ENCODE data around the gene CELF4.

Gene CELF4

DNA sequence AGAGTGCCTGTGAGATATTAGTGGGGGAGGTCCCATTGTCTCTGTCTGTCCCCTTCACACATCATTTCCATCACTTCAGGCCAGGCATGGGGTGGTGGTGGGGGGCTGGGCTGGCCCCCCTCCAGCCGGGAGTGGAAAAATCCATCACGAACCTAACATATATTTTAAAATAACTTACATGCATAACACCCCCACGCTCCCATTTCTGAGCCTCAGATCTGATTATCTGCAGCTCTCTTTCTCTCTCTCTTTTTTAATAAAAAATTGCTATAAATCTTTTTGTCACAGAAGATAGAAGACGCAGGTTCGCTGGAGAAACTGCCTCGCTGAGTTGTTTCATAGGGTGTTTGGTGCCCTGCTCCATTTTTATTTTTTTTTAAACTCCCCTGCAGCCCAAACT is 159.8 kb downstream of the CELF4 start:
- no peak for DNase-seq

DNA sequence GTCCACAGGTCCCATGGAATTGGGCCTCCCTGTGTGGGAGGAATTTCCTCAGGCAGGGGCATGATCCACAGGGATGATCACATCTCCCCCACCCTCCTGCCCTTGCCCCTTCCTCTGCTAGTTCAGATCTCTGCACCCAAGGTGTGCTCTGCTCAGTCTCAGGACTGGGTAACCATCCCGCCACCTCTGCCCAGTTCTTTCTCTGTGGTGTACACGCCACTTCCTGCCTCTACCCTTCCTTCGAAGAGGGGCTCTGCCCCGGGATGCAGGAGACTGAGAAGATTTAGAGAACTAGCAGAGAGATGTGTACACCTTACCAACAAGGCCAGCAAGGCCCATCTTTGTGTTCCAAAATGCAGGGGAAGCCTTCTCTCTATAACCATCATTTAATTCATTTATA is 160.4 kb downstream of the CELF4 start:
- no peak for DNase-seq

DNA sequence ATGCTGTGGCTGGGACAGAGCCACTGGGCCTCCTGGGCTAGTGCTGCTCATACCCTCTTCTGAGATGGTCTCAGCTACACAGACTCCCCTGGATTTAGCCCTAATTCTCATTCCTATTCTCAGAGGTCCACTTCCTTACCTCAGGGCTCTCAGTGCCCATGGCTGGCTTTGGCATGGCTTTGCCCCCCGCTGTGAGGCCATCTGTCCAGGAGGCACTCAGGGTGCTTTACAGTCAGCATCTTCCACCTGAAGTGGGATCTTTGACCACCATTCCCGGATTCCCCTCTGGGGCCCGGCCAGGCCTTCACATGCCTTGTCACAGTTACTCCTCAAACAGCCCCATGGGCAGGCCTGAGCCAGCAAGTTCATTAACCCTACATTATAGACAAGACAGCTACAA is 161.8 kb downstream of the CELF4 start:
- DNase-seq: no peak

DNA sequence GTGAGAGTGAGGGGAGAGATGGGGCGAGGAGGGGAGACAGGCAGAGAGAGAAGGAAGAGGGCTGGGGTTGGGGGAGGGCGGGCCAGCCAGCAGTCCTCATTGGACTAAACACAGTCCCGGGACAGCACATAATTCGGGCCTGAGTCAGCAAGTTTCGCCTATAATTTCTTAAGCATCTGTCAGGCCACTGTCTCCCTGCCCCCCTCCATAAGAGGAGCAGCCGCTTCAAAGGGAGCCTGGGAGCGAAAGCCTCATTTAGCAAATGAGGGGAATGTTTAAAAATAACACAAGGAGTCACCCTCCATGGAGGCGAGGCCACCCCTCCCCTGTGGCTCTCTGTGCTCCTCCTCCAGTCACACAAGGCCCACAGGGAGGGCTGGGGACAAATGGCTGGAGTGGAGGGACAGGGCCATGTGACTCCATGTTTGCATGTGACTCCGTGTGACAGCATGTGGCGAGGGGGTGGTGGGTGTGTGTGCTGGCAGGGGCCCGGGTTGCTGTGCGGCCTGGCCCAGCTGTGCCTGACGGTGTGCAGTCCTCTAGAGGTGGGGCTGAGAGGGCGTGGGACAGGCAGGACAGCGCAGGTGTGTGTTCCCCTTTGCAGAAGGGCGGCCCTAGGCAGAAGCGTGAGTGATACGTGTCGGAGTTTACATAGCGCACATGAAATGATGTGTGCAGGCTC is 162.4 kb downstream of the CELF4 start:
- DNase-seq: no peak

DNA sequence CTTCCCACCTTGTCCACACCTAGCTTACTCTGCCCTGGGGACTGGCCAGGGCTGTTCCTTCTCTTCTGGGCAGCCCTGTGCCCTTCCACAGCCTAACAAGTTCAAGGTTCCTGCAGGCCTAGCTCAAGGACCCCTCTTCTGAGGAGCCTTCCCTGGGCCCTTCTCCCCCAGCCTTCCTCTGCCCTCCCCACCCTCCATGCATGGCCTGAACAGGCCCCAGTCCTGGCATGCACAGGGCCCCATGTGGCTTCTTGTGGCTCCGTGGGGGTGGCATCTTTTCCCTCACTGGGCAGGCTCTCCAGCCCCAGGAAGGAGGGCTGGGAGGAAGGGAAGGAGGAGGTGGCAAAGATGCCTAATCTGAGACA is 162.9 kb downstream of the CELF4 start:
- DNase-seq: no peak

DNA sequence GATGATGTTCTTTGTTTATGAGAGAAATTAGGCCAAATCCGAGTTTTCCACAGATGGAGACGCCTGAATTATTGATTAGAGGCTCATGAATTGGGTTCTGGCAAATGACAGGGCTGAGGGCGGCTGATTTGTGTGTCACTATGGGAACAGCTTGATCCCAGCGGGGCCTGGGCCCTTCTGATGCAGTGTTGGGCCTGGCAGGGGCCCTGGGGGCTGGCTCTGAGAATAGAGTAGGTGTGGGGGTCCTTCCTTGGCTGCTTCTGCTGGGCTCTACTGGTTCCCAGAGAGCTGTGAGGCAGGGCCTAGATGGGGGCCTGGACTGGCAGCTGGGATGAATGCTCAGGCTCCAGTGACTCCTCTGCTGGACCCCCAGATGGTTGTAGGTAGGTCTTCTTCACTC is 164.8 kb downstream of the CELF4 start:
- DNase-seq: no peak

DNA sequence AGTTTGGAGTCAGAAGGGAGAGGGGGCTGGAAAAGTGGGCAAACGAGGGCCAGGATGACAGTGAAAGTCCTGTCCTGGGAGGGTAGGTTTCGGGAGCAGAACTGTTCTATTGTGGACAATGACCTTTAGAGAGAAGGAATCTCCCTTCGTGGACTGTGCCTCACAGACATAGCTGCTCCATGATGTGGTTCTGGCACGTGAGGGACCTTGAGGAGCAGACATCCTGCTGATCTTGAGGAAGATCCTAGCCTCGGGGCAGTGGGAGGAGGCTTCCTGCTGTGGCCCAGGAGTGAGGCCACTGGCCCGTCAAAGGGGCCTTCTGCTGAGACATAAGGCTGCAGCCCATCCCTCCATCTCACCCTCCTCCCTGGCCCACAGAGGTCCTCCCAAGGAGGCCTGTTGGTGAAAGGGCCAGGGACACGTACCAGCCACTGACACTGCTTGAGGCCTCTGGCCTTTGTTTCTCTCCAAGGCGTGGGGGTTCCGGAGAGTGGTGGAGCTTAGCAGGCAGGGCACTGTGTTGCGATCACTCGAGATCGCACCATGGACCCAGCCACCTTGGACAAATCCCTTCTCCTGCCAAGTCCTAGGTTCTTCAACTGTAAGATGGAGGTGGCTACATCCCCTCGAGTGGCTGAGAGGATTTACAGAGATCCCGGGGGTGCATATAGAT is 167.2 kb downstream of the CELF4 start:
- DNase-seq: no peak

DNA sequence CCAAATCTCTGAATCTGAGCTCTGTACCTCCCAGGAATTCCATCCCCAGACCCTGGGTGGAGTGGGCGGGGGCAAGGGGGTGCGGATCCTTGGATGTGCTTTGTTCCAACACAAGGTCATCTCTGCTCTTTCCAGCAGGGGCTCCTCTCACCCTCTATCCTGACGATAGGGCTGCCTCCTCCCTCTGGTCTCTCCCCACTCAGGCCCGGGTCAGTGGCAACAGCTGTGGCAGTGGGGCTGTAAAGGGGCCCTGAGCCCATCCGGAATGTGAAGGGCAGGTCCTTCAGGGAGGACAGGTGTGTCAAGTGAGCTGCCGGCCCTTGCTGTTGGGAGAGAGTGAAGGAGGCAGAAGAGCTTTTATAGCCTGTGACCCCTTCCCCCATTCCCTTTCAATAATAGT is 167.8 kb downstream of the CELF4 start:
- DNase-seq: no peak

DNA sequence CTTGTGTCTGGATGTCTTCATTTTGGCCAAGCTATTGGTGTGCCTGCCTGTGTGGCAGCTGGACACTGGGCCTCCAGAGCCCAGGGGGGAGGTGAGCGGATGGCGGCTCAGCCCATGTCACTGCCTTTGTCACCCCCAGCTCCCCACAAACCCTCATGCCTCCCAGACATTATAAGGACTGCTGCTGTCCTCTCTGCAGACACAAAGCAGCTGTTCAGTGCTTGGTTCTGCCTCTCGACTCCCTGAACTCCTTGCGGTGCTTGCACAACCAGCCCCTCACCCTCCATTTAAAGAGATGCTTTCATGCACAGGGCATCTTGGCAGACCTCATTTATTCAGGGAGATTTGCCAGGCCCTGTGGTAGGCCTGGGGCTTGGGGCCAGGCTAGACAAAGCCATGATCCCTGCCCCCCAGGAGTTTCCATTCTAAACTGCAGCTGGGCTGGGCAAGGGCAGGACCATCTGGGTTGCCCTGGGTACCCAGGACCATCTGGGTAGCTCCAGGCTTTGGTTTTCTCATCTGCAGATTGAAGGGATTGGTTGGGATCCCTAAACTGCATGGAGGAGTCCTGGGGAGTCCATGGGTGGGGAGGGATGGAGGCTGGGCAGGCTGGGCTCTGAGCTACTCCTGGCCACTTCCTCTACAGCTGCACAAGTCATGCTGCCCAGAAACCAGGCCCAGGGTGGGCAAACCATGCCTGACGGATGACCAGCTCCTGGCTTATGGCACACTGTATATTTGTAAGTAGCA is 168.5 kb downstream of the CELF4 start:
- DNase-seq: no peak

DNA sequence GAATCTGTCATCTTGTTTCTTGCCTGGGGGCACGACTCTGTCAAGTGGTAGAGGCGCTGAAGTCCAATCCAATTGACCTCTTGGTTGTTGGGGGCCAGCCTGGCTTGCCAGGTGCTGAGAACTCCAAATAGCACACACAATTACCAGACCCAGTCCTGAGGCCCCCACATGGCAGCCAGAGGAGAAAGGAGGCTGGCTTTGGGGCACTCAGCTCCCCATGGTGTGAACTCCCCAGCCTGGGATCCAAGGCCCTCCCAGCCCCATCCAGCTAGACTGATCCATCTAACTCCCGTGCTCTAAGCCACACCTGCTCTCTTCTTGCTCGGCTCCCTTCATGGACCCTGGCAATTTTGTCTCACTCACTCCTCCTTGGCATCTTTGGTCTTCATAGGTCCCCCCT is 170.0 kb downstream of the CELF4 start:
- no peak for DNase-seq

DNA sequence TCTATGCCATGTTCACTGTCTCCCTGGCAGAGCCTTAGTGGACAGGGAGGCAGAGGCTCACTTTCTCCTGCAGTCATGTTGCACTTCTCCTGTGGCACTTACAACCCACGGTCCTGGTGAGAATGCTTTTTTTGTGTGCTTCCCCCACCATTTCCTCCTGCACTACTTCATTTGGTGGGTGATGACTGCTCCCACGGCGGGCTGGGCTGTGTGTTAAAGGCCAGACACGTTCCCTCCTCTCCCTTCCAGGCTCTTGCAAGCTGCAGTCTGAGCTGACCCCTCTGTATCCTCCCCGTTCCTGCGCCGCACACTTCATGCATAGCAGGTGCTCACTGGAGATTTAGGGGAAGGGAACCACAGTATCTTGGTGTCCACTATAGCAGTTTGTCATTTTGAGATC is 170.5 kb downstream of the CELF4 start:
- DNase-seq: no peak

DNA sequence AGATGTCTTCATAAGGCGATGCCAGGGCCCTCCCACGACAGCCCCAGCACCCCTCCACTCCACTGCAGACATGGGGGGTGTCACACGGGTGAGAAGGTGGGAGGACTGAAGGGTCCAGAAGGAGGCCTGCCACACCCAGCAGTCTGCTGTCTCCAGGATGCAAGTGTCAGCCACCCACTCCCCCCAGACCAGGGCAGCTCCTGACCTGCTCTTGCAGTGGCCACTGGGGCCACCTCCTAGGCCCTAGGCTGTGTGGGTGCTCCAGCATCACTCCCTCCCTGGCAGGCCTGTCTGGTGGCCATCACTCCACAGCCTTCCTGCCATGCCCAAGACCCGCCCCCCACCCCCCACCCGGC is 171.0 kb downstream of the CELF4 start:
- no peak for DNase-seq

DNA sequence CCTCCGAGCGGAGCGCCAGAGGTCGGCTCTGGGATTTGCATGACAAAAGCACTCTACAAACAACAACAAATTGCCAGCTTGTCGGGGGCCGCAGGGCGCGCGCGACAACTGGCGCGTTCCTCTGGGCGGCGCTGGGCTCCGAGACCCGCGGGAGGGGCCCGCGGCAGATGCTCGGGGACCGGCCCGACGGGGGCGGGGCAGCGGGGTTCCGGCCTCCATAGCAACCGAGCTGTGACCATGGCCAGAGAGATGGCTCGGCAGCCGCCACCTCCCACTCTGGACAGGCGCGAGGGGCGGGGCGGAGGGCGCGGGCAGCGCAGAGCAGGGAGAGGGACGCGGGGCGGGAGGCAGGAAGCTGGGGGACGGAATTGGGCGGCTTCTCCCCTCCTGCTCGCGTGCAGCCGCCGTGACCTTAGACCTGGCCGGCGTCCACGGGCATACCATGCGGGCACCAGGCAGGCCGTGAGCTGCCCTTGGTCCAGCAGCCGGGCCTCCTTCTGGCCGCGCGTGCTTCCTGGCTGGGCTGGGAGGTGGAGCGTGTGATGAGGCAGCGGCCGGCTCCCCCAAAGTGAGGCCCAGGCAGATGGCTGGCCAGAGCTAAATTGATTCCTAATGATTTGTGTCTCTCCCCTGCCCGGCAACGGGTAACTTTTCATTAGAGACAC is 171.5 kb downstream of the CELF4 start:
- no peak for DNase-seq

DNA sequence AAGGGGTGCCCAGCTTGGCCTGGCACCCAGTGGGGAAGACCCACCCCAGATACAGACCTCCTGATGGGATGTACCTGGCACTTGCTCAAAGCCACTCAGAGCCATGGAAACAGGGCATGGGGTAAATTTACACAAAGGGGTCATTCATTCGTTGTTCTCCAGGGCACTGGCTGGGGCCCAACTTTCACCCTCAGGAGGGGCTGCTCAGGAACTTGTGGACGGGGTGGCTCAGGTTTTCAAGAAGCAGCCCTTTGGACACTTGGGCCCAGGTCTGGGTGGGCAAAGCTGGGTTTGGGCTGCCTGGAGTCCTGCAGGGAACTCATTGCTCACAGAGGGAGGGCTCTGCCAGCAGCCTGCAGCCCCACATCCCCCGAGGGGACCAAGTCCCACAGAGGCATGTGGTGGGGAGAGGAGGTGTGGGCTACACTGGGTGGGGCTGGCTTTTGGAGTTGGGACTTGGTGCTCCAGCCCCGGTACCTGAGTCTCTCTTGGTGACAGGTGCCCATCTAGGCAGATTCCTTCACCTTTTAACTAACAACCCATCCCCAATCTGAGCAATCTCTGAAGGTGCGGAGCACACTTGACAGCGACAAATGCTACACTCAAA is 172.3 kb downstream of the CELF4 start:
- no peak for DNase-seq

DNA sequence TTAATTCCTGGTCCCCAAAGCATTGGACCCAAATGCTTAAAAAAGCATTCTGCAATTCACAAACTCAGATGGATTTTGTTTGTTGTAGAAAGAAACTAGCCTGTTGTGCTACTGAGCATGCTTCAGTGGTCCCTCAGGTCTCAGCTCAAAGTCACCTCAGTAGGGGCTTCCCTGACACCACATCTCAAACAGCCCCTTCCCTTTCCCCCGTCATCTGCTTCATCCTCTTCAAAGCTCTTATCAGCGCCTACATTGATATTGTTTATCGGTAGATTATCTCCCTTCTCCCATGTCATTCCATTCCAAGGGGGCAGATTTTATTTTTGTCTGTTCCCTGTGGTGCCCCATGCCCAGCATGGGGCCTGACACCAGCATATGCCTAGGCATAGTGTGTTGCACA is 172.9 kb downstream of the CELF4 start:
- no peak for DNase-seq

DNA sequence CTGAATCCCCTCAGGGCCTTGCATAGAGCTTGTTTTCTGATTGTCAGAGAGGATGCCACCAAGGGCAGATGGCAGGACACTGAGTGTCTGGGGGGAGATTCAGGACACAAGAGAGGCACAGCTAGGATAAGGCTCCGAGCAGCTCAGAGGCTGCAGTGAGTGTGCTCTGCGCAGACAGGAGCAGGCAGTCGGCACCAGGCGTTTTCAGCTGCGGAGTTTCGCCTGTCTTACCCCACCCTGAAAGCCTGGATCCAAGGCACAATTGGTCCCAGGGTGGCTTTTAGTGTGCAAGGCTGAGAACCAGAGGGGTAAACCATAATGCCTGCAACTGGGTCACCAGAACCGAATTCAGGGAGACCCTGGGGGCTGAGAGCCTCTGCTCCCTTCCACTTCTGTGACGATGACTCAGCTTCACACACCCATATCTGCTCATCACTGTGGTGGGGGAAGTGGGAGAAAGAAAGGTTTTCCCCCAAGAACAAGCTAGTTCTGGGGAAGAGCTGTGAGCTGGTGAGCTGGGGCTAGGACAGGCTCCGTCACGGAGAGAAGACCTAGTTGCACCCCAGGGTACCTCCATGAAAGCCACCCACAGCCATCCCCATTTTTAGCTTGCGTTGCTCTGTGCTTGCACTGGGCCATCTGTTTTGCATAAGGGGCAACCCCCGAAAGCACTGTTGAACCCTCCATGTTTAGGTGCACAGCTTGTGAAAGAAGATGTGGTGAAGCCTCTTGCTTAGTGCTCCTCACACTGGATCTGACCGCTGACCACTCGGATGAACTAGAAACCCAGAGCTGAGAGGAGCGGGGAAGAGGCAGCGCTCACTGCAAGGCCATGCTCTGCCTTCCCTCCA is 173.7 kb downstream of the CELF4 start:
- no peak for DNase-seq

DNA sequence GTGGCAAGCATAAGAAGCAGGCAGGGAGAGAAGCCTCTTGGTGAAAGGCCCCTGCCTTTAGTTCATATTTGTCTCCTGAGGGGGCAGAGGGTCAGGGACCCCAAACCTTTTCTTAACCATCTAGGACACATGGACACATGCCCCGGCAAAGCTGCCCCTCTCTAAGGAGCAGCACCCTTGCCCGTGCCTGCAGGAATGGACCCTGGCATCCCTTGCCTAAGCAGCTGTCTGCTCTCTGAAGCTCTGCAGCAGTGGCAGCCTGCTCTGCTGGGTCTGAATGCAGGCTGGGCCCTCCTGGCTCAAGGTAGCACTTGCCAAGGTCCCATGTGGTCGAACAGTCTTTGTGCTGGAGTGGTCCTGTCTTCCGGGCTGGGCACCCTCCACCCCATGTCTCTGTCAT is 174.4 kb downstream of the CELF4 start:
- no peak for DNase-seq

DNA sequence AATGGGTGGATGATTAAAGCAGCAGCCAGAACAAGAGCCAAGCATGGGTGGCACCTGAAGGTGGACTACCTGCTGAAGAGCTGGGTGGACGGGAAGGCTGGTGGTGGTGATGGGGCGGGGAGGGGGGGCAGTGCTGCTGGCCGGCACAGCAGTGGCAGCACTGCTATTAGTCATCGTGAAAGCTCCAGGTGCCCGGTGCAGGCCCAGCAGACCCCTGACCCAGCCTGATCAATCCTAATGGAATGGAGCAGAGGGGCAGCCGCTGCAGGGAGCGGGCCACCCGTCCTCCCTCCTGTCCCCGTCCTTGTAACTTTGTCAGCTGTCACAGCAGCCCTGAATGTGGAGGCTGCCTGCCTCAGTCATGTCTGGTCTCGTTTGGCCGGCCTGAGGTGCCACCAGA is 174.9 kb downstream of the CELF4 start:
- no peak for DNase-seq

DNA sequence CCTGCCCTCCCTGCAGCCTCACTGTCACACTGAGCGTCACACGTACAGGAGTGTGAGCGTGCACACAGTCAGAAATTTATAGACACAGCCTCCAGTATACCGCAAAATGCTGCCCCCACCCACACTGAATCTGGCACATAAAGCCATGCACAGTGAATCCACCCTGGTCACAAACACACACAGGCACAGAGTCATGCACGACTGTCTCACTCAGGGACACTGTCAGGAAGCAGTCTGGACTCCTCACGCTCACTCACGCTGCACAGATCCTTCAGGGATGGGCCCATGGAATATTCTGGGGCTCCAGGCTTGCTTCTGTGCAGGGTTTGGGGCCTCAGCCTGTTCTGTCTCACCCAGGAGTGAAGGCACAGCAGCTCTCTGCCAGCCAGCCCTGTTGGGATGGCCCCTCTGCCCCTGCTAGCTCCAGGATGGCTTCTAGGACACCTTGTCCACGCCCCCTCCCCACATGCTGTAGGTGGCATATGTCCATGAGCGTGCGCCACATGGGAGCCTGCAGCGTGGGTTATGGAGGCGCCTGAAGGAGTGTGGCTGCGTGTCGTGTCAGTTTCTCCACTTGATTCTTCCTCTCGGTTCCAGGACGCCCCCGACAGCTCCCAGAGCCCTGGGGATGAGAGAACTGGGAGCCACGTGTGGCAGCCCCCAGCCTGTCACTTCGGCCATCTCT is 175.8 kb downstream of the CELF4 start:
- DNase-seq: no peak

DNA sequence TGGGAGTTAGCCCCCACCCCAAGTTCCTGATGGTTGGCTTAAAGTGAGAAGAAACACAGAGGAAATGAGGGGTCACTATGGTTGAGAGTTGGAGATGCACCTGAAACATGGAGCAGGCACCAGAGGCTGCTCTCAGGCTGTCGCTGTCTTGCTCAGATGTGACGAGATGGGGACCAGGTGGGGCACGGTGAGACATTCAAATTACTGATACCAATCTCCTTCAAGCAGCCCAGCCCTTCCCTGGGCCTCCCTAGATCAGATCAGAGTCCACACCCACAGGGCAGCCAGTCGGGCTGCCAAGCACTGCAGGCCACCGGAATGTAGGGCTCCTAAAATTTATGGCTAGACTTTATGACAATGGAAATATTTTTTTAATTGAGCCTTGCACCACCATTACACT is 176.6 kb downstream of the CELF4 start:
- no peak for DNase-seq

DNA sequence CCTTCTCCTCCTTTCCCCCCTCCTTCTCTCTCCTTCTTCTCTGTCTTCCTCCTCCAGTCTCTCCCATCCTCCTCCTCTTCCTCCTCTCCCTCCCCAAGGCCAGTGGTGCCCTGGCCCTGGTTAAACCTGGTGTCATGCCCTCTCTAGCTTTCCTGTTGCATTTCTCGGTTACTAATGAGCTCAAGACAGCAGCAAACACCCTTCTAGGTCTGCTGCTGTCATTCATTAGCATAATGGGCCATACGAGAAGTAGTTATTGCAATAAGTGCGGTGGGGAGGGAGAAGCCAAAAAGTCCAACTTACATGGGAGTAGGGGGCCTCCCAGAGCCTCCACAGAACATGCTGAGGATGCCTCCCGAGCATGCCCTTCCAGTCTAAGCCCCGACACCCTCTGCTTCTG is 177.2 kb downstream of the CELF4 start:
- DNase-seq: no peak

Measured in T-helper 9 cell (primary cell).